ENCODE results near the gene GP1BA.

GP1BA gene

DNA sequence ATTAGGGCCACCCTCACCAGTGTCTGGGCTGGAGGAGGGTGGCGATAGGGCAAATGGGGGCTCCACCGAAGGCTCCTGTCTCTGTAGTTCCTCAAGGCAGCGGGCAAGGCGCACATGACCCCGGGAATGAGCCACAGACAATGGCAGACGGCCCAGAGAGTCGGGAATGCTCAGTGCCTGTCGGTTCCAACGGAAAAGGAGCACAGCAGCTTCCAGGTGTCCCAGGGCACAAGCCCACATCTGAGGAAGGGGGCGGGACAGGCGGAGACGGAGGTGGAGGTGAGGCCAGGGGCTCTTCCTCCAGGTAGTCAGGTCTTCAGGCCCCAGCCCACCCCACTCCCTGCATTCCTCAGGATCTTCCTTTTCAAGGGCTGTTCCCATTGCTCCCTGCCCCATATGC, 40.7 kb downstream of the GP1BA start:
- H3K4me3 ChIP-seq (ENCODE audit: low read depth, low read length): no peak overlapping the region
- DNase-seq (ENCODE audit: low read depth): no peak
- in situ Hi-C loops (cut with HindIII; ENCODE audit: low sequenced_read_pairs): no loop called here
- TF ChIP-seq, protein P1, sequence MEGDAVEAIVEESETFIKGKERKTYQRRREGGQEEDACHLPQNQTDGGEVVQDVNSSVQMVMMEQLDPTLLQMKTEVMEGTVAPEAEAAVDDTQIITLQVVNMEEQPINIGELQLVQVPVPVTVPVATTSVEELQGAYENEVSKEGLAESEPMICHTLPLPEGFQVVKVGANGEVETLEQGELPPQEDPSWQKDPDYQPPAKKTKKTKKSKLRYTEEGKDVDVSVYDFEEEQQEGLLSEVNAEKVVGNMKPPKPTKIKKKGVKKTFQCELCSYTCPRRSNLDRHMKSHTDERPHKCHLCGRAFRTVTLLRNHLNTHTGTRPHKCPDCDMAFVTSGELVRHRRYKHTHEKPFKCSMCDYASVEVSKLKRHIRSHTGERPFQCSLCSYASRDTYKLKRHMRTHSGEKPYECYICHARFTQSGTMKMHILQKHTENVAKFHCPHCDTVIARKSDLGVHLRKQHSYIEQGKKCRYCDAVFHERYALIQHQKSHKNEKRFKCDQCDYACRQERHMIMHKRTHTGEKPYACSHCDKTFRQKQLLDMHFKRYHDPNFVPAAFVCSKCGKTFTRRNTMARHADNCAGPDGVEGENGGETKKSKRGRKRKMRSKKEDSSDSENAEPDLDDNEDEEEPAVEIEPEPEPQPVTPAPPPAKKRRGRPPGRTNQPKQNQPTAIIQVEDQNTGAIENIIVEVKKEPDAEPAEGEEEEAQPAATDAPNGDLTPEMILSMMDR (IDR thresholded peaks at IDR 0.05; ENCODE audit: low read depth, low read length, missing control alignments): no peak

GRCh38 chr17:4973256-4974114, 41.4 kb downstream of the GP1BA start:
- DNase-seq (ENCODE audit: low read depth): no peak
- H3K4me3 ChIP-seq (ENCODE audit: low read depth, low read length): no peak overlapping the region
- TF ChIP-seq, protein P1 (IDR thresholded peaks at IDR 0.05; ENCODE audit: low read depth, low read length, missing control alignments): no peak
- in situ Hi-C loops (cut with HindIII; ENCODE audit: low sequenced_read_pairs): no loop called here

DNA sequence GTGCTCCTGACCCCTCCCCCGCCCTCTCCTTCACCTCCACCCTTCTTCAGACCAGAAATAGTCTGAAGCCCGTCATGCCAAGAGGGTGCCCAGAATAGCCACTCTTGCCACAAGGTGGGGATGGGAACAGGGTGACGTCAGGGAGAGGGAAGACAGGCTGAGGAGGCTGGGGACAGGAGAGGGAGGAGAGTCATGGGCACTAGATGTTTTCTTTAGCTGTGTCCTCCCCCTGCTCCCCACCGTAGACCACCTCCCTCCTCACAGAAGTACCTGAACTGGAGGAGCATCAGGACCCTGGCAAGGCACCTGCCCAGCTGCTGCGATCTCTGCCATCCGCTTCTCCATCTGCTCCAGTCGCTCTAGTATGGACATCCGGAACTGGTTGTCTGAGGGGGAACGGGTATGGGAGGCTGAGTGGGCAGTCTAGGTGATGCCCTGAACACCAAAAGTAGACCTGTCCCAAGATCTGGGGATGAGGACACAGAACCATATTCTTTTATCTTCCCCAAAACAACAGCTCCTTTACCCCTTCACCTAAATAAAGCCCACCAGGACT, 42.1 kb downstream of the GP1BA start:
- DNase-seq (ENCODE audit: low read depth): no peak
- no peak overlapping the region for H3K4me3 ChIP-seq (ENCODE audit: low read depth, low read length)
- TF ChIP-seq, protein P1 (IDR thresholded peaks at IDR 0.05; ENCODE audit: low read depth, low read length, missing control alignments): no peak
- in situ Hi-C loops (cut with HindIII; ENCODE audit: low sequenced_read_pairs): no loop called here

GRCh38 chr17:4978726-4979125, 46.6 kb downstream of the GP1BA start:
- no peak overlapping the region for H3K4me3 ChIP-seq (ENCODE audit: low read depth, low read length)
- in situ Hi-C loops (cut with HindIII; ENCODE audit: low sequenced_read_pairs): no loop called here
- TF ChIP-seq, protein P1 (IDR thresholded peaks at IDR 0.05; ENCODE audit: low read depth, low read length, missing control alignments): no peak
- DNase-seq (ENCODE audit: low read depth): no peak

- peak; percentile 37 for DNase-seq (ENCODE audit: low read depth)
- TF ChIP-seq, protein P1 (IDR thresholded peaks at IDR 0.05; ENCODE audit: low read depth, low read length, missing control alignments): peak; percentile 77
- H3K4me3 ChIP-seq (ENCODE audit: low read depth, low read length): no peak overlapping the region
- in situ Hi-C loops (cut with HindIII; ENCODE audit: low sequenced_read_pairs): no loop called here
Observed at GRCh38 chr17:4980644-4981216, 48.7 kb downstream of the GP1BA start.

DNA sequence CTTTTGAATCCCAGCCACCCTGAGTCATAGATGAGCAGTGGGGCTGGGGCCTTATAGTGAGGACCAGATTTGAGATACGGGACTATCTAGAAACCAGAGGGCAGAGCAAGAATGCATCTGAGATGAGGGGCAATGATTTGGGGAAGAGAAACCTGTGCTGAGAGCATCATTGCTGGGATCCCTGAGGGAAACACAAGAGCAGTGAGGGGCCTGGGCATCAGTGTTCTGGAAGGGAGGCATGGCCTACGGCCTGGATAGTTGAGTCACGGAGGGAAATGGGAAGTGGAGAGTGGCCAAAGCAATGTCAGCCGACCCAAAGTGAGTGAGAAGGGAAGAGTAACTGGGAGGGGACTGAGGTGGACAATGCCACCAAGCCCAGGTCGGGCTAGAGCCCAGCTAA, 50.2 kb downstream of the GP1BA start:
- TF ChIP-seq, protein P1 (IDR thresholded peaks at IDR 0.05; ENCODE audit: low read depth, low read length, missing control alignments): no peak
- in situ Hi-C loops (cut with HindIII; ENCODE audit: low sequenced_read_pairs): no loop called here
- no peak for DNase-seq (ENCODE audit: low read depth)
- H3K4me3 ChIP-seq (ENCODE audit: low read depth, low read length): no peak overlapping the region
